A549 (cell line): ENCODE results near the gene MAG. TPM values are rescaled to one million over a fixed set of nuclear protein-coding genes. Genes with fewer than 3 reads are reported as not detected.
A peak's percentile ranks its signal among the peaks of the same experiment; 100 is the strongest.

Experiments
- ATAC-seq, 2 experiments: fragments of 200-7000 bp in 1 of 2; fragments of >200 bp in 1 of 2; cut with Nextera tagmentation in 1 of 2; cut with Tn5 transposase in 1 of 2; 3 replicates each; pipeline versions ENCODE4 v1.8.0 to v1.9.1; 2018 to 2020; ENCODE audit warnings: mild to moderate bottlenecking in 1 of 2, moderate library complexity in 1 of 2
- CTCF ChIA-PET: fragments of 300-600 bp; sonication (Branson Sonifier 250); formaldehyde crosslinking; extraction: SDS; loops from one replicate; lab custom pipeline; 2021; ENCODE audit warnings: antibody characterized with exemption, inconsistent platforms; lab: Yijun Ruan, JAX
- POLR2A ChIA-PET: fragments of 350-600 bp; formaldehyde crosslinking; extraction: SDS; loops from one replicate; lab custom pipeline; 2021; ENCODE audit warnings: antibody characterized with exemption, inconsistent platforms; lab: Yijun Ruan, JAX
- DNase-seq, 2 experiments: peaks; one replicate each; pipeline versions ENCODE4 v3.0.0 to v3.0.0-alpha.2; 2011 to 2016; ENCODE audit warnings: low read depth in 1 of 2, low spot score in 1 of 2
- FAIRE-seq: peaks from 2 replicates; lab custom pipeline; 2011; peaks lifted over from hg19 to GRCh38; lab: Jason Lieb, UNC
- H3K27ac ChIP-seq, 2 experiments: fragments of >200 bp; sonication (Bioruptor Twin); formaldehyde crosslinking; 3 replicates each; pipeline ENCODE4 v1.5.1; 2016 to 2017
- H3K4me1 ChIP-seq: fragments of >200 bp; sonication (Bioruptor Twin); formaldehyde crosslinking; 3 replicates; pipeline ENCODE4 v1.6.1; 2016
- H3K4me2 ChIP-seq: fragments of >200 bp; sonication (Bioruptor Twin); formaldehyde crosslinking; 3 replicates; pipeline ENCODE4 v1.6.1; 2016
- H3K4me3 ChIP-seq: fragments of >200 bp; sonication (Bioruptor Twin); formaldehyde crosslinking; 3 replicates; pipeline ENCODE4 v1.5.1; 2016
- H3K9me3 ChIP-seq: fragments of >200 bp; sonication (Bioruptor Twin); formaldehyde crosslinking; 3 replicates; pipeline ENCODE4 v1.6.1; 2016
- BCL3 ChIP-seq: fragments of >200 bp; sonication (Bioruptor Twin); formaldehyde crosslinking; IDR thresholded peaks from 3 replicates; pipeline ENCODE4 v1.6.1; 2016
- CBX2 ChIP-seq: fragments of 200-600 bp; sonication (generic); IDR thresholded peaks from 2 replicates; pipeline ENCODE4 v1.6.1; 2016; ENCODE audit warnings: low read depth, mild to moderate bottlenecking, borderline replicate concordance
- CHD2 ChIP-seq: fragments of 150-350 bp; IDR thresholded peaks from 2 replicates; pipeline ENCODE4 v1.6.1; 2014; ENCODE audit warnings: low read length; ENCODE audit not compliant: partially characterized antibody
- CHD4 ChIP-seq: fragments of 200-600 bp; sonication (generic); IDR thresholded peaks from 2 replicates; pipeline ENCODE4 v1.6.1; 2016; ENCODE audit warnings: antibody characterized with exemption, mild to moderate bottlenecking, borderline replicate concordance
- E2F6 ChIP-seq: IDR thresholded peaks from 2 replicates; pipeline ENCODE4 v1.6.1; 2012; ENCODE audit warnings: low read depth, borderline replicate concordance
- ELK1 ChIP-seq: fragments of 150-350 bp; IDR thresholded peaks from 2 replicates; pipeline ENCODE4 v1.6.1; 2014; ENCODE audit warnings: low read depth, mild to moderate bottlenecking, low read length
- EP300 ChIP-seq, 2 experiments: fragments of >200 bp; sonication (Bioruptor Twin); formaldehyde crosslinking; IDR thresholded peaks; 2 replicates in 1 of 2; 3 replicates in 1 of 2; pipeline ENCODE4 v1.6.1; 2016 to 2017
- FOSL2 ChIP-seq, 2 experiments: fragments of 450-650 bp in 1 of 2; fragments of >200 bp in 1 of 2; sonication (Bioruptor Twin) in 1 of 2; formaldehyde crosslinking; IDR thresholded peaks; 2 replicates each; pipeline versions ENCODE4 v1.5.0 to v1.6.1; 2016 to 2020; ENCODE audit warnings: mild to moderate bottlenecking in 1 of 2, moderate library complexity in 1 of 2
- GATA3 ChIP-seq: IDR thresholded peaks from 2 replicates; pipeline ENCODE4 v1.6.1; 2012; ENCODE audit warnings: borderline replicate concordance
- HMGXB4 ChIP-seq: fragments of 250-450 bp; sonication (Bioruptor Pico); IDR thresholded peaks from 2 replicates; pipeline ENCODE4 v1.5.0; 2021; ENCODE audit warnings: mild to moderate bottlenecking, moderate library complexity, borderline replicate concordance
- JUN ChIP-seq, 2 experiments: fragments of >200 bp; sonication (Bioruptor Twin); formaldehyde crosslinking; IDR thresholded peaks; 2 replicates in 1 of 2; 3 replicates in 1 of 2; pipeline ENCODE4 v1.6.1; 2016 to 2017
- KDM5A ChIP-seq: fragments of 200-600 bp; sonication (generic); IDR thresholded peaks from 2 replicates; pipeline ENCODE4 v1.6.1; 2016; ENCODE audit warnings: antibody characterized with exemption, mild to moderate bottlenecking
- MAZ ChIP-seq: fragments of 150-350 bp; IDR thresholded peaks from 2 replicates; pipeline ENCODE4 v1.6.1; 2014; ENCODE audit warnings: antibody characterized with exemption, low read depth, low read length, borderline replicate concordance
- NPAS2 ChIP-seq: fragments of 250-450 bp; sonication (Bioruptor Pico); IDR thresholded peaks from 2 replicates; pipeline ENCODE4 v1.8.0; 2022; ENCODE audit warnings: mild to moderate bottlenecking, moderate library complexity, borderline replicate concordance
- POLR2AphosphoS2 ChIP-seq: conservative IDR thresholded peaks from 2 replicates; pipeline ENCODE4 v1.6.1; 2012; ENCODE audit warnings: low read length, improper control_type of control experiment, inconsistent platforms
- RARB ChIP-seq: fragments of 250-450 bp; sonication (Bioruptor Pico); IDR thresholded peaks from 2 replicates; pipeline ENCODE4 v1.8.0; 2021; ENCODE audit warnings: mild to moderate bottlenecking, moderate library complexity
- SREBF2 ChIP-seq: fragments of 450-650 bp; IDR thresholded peaks from 2 replicates; pipeline ENCODE4 v1.6.1; 2014; ENCODE audit warnings: mild to moderate bottlenecking, moderate library complexity
- ZC3H11A ChIP-seq: fragments of 450-650 bp; IDR thresholded peaks from 2 replicates; pipeline ENCODE4 v1.6.1; 2014; ENCODE audit warnings: antibody characterized with exemption, mild to moderate bottlenecking
- ZFP36 ChIP-seq: fragments of 450-650 bp; IDR thresholded peaks from 2 replicates; pipeline ENCODE4 v1.6.1; 2014; ENCODE audit warnings: borderline replicate concordance; ENCODE audit not compliant: partially characterized antibody
- ZNF302 ChIP-seq: fragments of 250-450 bp; sonication (Bioruptor Pico); IDR thresholded peaks from 2 replicates; pipeline ENCODE4 v1.9.0; 2021; ENCODE audit warnings: inconsistent platforms, mild to moderate bottlenecking, moderate library complexity
- WGBS: methylation state at CpG from one replicate; pipeline ENCODE4 v1.1.6; 2017; ENCODE audit errors: missing lambda C conversion rate; 5-methylcytosine and 5-hydroxymethylcytosine counted together
- polyA plus RNA-seq, 4 experiments: library from polyadenylated mRNA; depleted of rRNA in 3 of 4; stranded (reverse); fragments of >200 nt; fragmentation: RNase III in 1 of 4; extraction: RNeasy Plus Mini Kit Qiagen cat#74134 plus additional on column Dnase treatment in 1 of 4; gene quantifications; 2 replicates in 3 of 4; 3 replicates in 1 of 4; pipeline ENCODE4 v1.2.3, GENCODE V29; 2011 to 2017

MAG gene
- polyA plus RNA-seq, 2 of the 4 experiments (the other 2 are of a cell fraction), result not detected

GRCh38 chr19:35294328-35294727, 2.4 kb downstream of the MAG start:
- 0 out of 3 replicates have a peak, but pooled peaks cover 2% of the 10 kb centered on the region for H3K9me3 ChIP-seq
- TF ChIP-seq E2F6 (no peak), ZFP36 (peak; percentile 18)
- TF ChIP-seq, all 56 proteins: peak for 1
- Histone ChIP-seq H3K4me1 (no peaks in the 10 kb centered on the region), H3K27ac (no peak overlapping the region), H3K4me3 (no peak overlapping the region), H3K4me2 (no peak overlapping the region)
- CTCF ChIA-PET, result interaction anchor here (1.0 to 2.0 kb wide), 4 partner anchors 14 to 168 kb away, joined by 4 to 6 read pairs (median 5); no protein-coding TSS in a partner anchor
- ATAC-seq (no peak), DNase-seq (no peak), FAIRE-seq (no peak)
- POLR2A ChIA-PET, result no interaction called here
- WGBS, result 25% methylated on average over 3 of the region's 3 CpGs

GRCh38 chr19:35294859-35295791, 3.2 kb downstream of the MAG start:
- Histone ChIP-seq H3K4me1 (no peaks in the 10 kb centered on the region), H3K9me3 (0 out of 3 replicates have a peak, but pooled peaks cover 2% of the 10 kb centered on the region), H3K27ac (no peak overlapping the region), H3K4me2 (no peak overlapping the region), H3K4me3 (no peak overlapping the region)
- ChIA-PET CTCF (interaction anchor here (0.9 to 2.5 kb wide), 7 partner anchors 10 to 168 kb away, joined by 3 to 9 read pairs (median 6); no protein-coding TSS in a partner anchor), POLR2A (no interaction called here)
- 66% methylated on average over 25 of the region's 25 CpGs for WGBS
- DNase-seq, result no peak
- no peak for ATAC-seq
- no peak for FAIRE-seq
- TF ChIP-seq ZC3H11A (no peak), E2F6 (no peak), CHD2 (no peak), JUN (IDR thresholded peaks at IDR 0.05) (no peak), EP300 (IDR thresholded peaks at IDR 0.05) (no peak), BCL3 (no peak), HMGXB4 (CRISPR knock-in tag) (no peak), ELK1 (no peak), FOSL2 (IDR thresholded peaks at IDR 0.05) (no peak), FOSL2 (CRISPR knock-in tag; IDR thresholded peaks at IDR 0.05) (no peak)

GRCh38 chr19:35295792-35296462, 4.0 kb downstream of the MAG start:
- Histone ChIP-seq H3K9me3 (0 out of 3 replicates have a peak, but pooled peaks cover 2% of the 10 kb centered on the region), H3K27ac (no peak overlapping the region), H3K4me2 (no peak overlapping the region), H3K4me3 (no peak overlapping the region), H3K4me1 (no peaks in the 10 kb centered on the region)
- POLR2A ChIA-PET, result interaction anchor here (0.6 kb wide), 1 partner anchor 32 kb away, joined by 5 read pairs; no protein-coding TSS in a partner anchor
- no peak for DNase-seq
- ATAC-seq, result peak; percentile 15 to 43; a peak in 3 of 6 replicates
- CTCF ChIA-PET, result interaction anchor here (0.9 to 2.5 kb wide), 8 partner anchors 9 to 57 kb away, joined by 3 to 9 read pairs (median 5); partner anchors contain the start of gene FFAR1
- FAIRE-seq, result no peak
- WGBS, result 53% methylated on average over 23 of the region's 24 CpGs
- TF ChIP-seq KDM5A (no peak), MAZ (no peak), CBX2 (no peak), HMGXB4 (CRISPR knock-in tag) (no peak), JUN (IDR thresholded peaks at IDR 0.05) (no peak), CHD4 (no peak), POLR2AphosphoS2 (no peak), CHD2 (no peak), GATA3 (no peak), RARB (CRISPR knock-in tag) (no peak), EP300 (IDR thresholded peaks at IDR 0.05) (no peak), NPAS2 (CRISPR knock-in tag) (no peak), ZC3H11A (no peak), ZNF302 (CRISPR knock-in tag) (no peak), SREBF2 (no peak)
